ENCODE results near the gene HIVEP2. TPM values are rescaled to one million over a fixed set of nuclear protein-coding genes. Genes with fewer than 3 reads are reported as not detected.

Gene HIVEP2
- total RNA-seq, 1 donor from 2014 or later, result 11.8 TPM

- no peaks in the 10 kb centered on the region for H3K9me3 Mint-ChIP-seq (ENCODE audit: low read depth)
- H3K4me1 Mint-ChIP-seq (ENCODE audit: low read depth), result peaks cover 7% of the 10 kb centered on the region
- peaks cover 3% of the 10 kb centered on the region for H3K36me3 Mint-ChIP-seq (ENCODE audit: insufficient read depth)
- no peaks in the 10 kb centered on the region for H3K27me3 Mint-ChIP-seq
- TF ChIP-seq CTCF (IDR thresholded peaks at IDR 0.05; ENCODE audit: unreplicated experiment), result no peak
- no peak overlapping the region for H3K4me3 Mint-ChIP-seq (ENCODE audit: low read depth)
- no peak for DNase-seq (ENCODE audit: low spot score, unreplicated experiment)
- no peak overlapping the region for H3K27ac Mint-ChIP-seq
Measured at GRCh38 chr6:142824426-142824825, 120.5 kb downstream of the HIVEP2 start.

- no peak overlapping the region for H3K4me3 Mint-ChIP-seq (ENCODE audit: low read depth)
- no peak for DNase-seq (ENCODE audit: low spot score, unreplicated experiment)
- H3K27ac Mint-ChIP-seq, result no peak overlapping the region
- H3K27me3 Mint-ChIP-seq, result no peaks in the 10 kb centered on the region
- H3K9me3 Mint-ChIP-seq (ENCODE audit: low read depth), result no peaks in the 10 kb centered on the region
- peaks cover 7% of the 10 kb centered on the region for H3K4me1 Mint-ChIP-seq (ENCODE audit: low read depth)
- H3K36me3 Mint-ChIP-seq (ENCODE audit: insufficient read depth), result peaks cover 1% of the 10 kb centered on the region
- no peak for TF ChIP-seq CTCF (IDR thresholded peaks at IDR 0.05; ENCODE audit: unreplicated experiment)
Measured at GRCh38 chr6:142823256-142823902, 121.6 kb downstream of the HIVEP2 start.

- Mint-ChIP-seq H3K9me3 (ENCODE audit: low read depth) (no peaks in the 10 kb centered on the region), H3K36me3 (ENCODE audit: insufficient read depth) (peaks cover 1% of the 10 kb centered on the region), H3K4me1 (ENCODE audit: low read depth) (peaks cover 3% of the 10 kb centered on the region), H3K27ac (no peak overlapping the region), H3K4me3 (ENCODE audit: low read depth) (no peak overlapping the region), H3K27me3 (no peaks in the 10 kb centered on the region)
- no peak for DNase-seq (ENCODE audit: low spot score, unreplicated experiment)
- TF ChIP-seq CTCF (IDR thresholded peaks at IDR 0.05; ENCODE audit: unreplicated experiment), result peak; percentile 47
Measured at GRCh38 chr6:142822842-142823241, 122.1 kb downstream of the HIVEP2 start.

GRCh38 chr6:142822383-142822782 is 122.6 kb downstream of the HIVEP2 start:
- no peak overlapping the region for H3K27ac Mint-ChIP-seq
- H3K4me1 Mint-ChIP-seq (ENCODE audit: low read depth), result peaks cover 2% of the 10 kb centered on the region
- no peaks in the 10 kb centered on the region for H3K9me3 Mint-ChIP-seq (ENCODE audit: low read depth)
- no peak for TF ChIP-seq CTCF (IDR thresholded peaks at IDR 0.05; ENCODE audit: unreplicated experiment)
- peaks cover 1% of the 10 kb centered on the region for H3K36me3 Mint-ChIP-seq (ENCODE audit: insufficient read depth)
- no peak for DNase-seq (ENCODE audit: low spot score, unreplicated experiment)
- H3K27me3 Mint-ChIP-seq, result no peaks in the 10 kb centered on the region
- H3K4me3 Mint-ChIP-seq (ENCODE audit: low read depth), result no peak overlapping the region

GRCh38 chr6:142821860-142822259 is 123.1 kb downstream of the HIVEP2 start:
- no peak for TF ChIP-seq CTCF (IDR thresholded peaks at IDR 0.05; ENCODE audit: unreplicated experiment)
- H3K27ac Mint-ChIP-seq, result no peak overlapping the region
- peaks cover 1% of the 10 kb centered on the region for H3K36me3 Mint-ChIP-seq (ENCODE audit: insufficient read depth)
- H3K9me3 Mint-ChIP-seq (ENCODE audit: low read depth), result no peaks in the 10 kb centered on the region
- no peak overlapping the region for H3K4me3 Mint-ChIP-seq (ENCODE audit: low read depth)
- no peaks in the 10 kb centered on the region for H3K4me1 Mint-ChIP-seq (ENCODE audit: low read depth)
- no peaks in the 10 kb centered on the region for H3K27me3 Mint-ChIP-seq
- DNase-seq (ENCODE audit: low spot score, unreplicated experiment), result no peak

All from progenitor cell of endocrine pancreas (in vitro differentiated cells).